HL-60 (cell line): ENCODE data around the gene AGA.

Experiments
- DNase-seq, 2 experiments: peaks; one replicate each; pipeline ENCODE4 v3.0.0-alpha.2; 2010 to 2020; ENCODE audit warnings: low read depth in 1 of 2, low spot score in 1 of 2
- H3K27ac ChIP-seq: fragments of 250-450 bp; sonication (Bioruptor Pico); replicated peaks from 2 replicates; pipeline ENCODE4 v1.5.1; 2020; ENCODE audit warnings: mild to moderate bottlenecking, moderate library complexity
- H3K27me3 ChIP-seq: fragments of 250-450 bp; sonication (Bioruptor Pico); 2 replicates; pipeline ENCODE4 v1.5.1; 2021; ENCODE audit warnings: mild to moderate bottlenecking, moderate library complexity; ENCODE audit not compliant: insufficient read depth, poor library complexity, severe bottlenecking
- H3K4me3 ChIP-seq: replicated peaks from 2 replicates; pipeline ENCODE4 v1.5.1; 2011; ENCODE audit warnings: mild to moderate bottlenecking, control low read depth, low read length; ENCODE audit not compliant: insufficient read depth
- GABPA ChIP-seq: IDR thresholded peaks from 2 replicates; pipeline ENCODE4 v1.6.1; 2012; ENCODE audit warnings: low read depth
- POLR2AphosphoS5 ChIP-seq: IDR thresholded peaks from 2 replicates; pipeline ENCODE4 v1.6.1; 2012; ENCODE audit warnings: low read depth
- SPI1 ChIP-seq: IDR thresholded peaks from 2 replicates; pipeline ENCODE4 v1.6.1; 2012; ENCODE audit warnings: low read depth, mild to moderate bottlenecking, borderline replicate concordance
- TF ChIP-seq, protein P1 (sequence below): IDR thresholded peaks from one replicate; pipeline ENCODE4 v1.5.1; 2011; ENCODE audit warnings: low read length, control low read depth, inconsistent platforms; ENCODE audit not compliant: insufficient read depth
- TF ChIP-seq, protein P2 (sequence below): IDR thresholded peaks from 2 replicates; pipeline ENCODE4 v1.6.1; 2012; ENCODE audit warnings: low read depth; ENCODE audit not compliant: insufficient replicate concordance

The AGA gene

DNA sequence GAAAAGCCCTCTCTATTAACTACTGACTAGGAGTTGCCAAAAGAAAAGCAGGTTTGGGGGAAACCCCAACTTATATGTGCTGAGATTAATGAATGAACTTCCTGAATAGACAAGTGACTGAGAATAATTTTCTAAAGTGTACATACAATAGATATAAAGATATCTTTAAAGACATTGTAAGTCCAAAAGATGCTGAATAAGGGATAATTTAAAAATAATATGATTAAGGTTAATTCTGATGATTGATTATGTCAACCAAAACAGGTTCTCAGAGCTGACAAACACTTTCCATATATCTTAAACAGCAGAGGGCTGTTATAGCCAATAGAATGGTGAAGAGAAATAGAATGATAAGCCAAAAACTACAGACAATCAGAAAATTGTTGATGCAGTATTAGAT lies 28.6 kb downstream of the AGA start:
- TF ChIP-seq SPI1 (no peak), POLR2AphosphoS5 (no peak), GABPA (no peak)
- TF ChIP-seq, protein P1, sequence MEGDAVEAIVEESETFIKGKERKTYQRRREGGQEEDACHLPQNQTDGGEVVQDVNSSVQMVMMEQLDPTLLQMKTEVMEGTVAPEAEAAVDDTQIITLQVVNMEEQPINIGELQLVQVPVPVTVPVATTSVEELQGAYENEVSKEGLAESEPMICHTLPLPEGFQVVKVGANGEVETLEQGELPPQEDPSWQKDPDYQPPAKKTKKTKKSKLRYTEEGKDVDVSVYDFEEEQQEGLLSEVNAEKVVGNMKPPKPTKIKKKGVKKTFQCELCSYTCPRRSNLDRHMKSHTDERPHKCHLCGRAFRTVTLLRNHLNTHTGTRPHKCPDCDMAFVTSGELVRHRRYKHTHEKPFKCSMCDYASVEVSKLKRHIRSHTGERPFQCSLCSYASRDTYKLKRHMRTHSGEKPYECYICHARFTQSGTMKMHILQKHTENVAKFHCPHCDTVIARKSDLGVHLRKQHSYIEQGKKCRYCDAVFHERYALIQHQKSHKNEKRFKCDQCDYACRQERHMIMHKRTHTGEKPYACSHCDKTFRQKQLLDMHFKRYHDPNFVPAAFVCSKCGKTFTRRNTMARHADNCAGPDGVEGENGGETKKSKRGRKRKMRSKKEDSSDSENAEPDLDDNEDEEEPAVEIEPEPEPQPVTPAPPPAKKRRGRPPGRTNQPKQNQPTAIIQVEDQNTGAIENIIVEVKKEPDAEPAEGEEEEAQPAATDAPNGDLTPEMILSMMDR = no peak
- TF ChIP-seq, protein P2, sequence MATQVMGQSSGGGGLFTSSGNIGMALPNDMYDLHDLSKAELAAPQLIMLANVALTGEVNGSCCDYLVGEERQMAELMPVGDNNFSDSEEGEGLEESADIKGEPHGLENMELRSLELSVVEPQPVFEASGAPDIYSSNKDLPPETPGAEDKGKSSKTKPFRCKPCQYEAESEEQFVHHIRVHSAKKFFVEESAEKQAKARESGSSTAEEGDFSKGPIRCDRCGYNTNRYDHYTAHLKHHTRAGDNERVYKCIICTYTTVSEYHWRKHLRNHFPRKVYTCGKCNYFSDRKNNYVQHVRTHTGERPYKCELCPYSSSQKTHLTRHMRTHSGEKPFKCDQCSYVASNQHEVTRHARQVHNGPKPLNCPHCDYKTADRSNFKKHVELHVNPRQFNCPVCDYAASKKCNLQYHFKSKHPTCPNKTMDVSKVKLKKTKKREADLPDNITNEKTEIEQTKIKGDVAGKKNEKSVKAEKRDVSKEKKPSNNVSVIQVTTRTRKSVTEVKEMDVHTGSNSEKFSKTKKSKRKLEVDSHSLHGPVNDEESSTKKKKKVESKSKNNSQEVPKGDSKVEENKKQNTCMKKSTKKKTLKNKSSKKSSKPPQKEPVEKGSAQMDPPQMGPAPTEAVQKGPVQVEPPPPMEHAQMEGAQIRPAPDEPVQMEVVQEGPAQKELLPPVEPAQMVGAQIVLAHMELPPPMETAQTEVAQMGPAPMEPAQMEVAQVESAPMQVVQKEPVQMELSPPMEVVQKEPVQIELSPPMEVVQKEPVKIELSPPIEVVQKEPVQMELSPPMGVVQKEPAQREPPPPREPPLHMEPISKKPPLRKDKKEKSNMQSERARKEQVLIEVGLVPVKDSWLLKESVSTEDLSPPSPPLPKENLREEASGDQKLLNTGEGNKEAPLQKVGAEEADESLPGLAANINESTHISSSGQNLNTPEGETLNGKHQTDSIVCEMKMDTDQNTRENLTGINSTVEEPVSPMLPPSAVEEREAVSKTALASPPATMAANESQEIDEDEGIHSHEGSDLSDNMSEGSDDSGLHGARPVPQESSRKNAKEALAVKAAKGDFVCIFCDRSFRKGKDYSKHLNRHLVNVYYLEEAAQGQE = no peak
- H3K4me3 ChIP-seq = no peak overlapping the region
- DNase-seq = no peak
- H3K27ac ChIP-seq = no peak overlapping the region
- no peaks in the 10 kb centered on the region for H3K27me3 ChIP-seq

DNA sequence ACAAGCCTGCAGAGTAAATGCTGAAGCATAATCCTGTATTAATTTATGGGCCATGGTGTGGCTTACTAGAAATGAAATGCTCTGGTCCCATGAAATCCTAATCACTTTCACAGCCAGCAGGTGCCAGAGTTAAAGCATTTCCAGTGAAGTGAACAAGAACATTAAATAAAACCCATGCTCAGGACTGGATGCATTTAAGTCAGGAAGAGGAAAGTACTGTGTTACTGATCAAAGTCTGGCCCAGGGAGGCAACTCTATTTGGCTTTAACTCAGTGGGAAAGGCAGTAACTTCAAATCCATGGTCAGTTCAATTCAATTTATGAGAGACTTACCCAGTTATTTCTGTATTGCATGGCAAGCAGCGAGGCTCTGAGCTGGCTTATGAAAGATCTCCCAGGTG lies 29.2 kb downstream of the AGA start:
- Histone ChIP-seq H3K27ac (no peak overlapping the region), H3K27me3 (no peaks in the 10 kb centered on the region), H3K4me3 (no peak overlapping the region)
- TF ChIP-seq, protein P1 = no peak
- TF ChIP-seq POLR2AphosphoS5 (no peak), GABPA (no peak), SPI1 (no peak)
- TF ChIP-seq, protein P2 = no peak
- DNase-seq = no peak

DNA sequence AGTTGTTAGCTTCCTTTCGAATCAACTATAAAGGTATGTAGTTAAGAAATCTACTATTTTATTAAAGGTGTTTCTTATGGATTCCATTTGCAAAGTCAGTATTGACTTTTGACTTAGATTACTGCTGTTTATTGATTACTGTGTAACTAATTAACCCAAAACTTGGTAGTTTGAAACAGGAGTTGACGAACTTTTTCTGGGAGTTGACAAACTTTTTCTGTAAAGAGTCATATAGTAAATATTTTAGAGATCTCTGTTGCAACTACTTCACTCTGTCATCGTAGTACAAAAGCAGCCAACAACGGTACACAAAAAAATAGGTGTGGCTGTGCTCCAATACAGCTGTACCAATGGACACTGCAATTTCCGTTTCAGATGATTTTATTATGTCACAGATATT lies 30.2 kb downstream of the AGA start:
- H3K27me3 ChIP-seq = no peaks in the 10 kb centered on the region
- no peak for DNase-seq
- TF ChIP-seq, protein P1 = no peak
- no peak for TF ChIP-seq GABPA
- TF ChIP-seq, protein P2 = no peak
- no peak for TF ChIP-seq POLR2AphosphoS5
- TF ChIP-seq SPI1 = no peak

More for the DNA sequence above, 30.2 kb downstream of the AGA start:
- Histone ChIP-seq H3K27ac (no peak overlapping the region), H3K4me3 (no peak overlapping the region)
